HepG2 (cell line): ENCODE data around the gene GSTT2B. TPM values are rescaled to one million over a fixed set of nuclear protein-coding genes. Genes with fewer than 3 reads are reported as not detected.

Experiments used
- ATAC-seq: fragments of 200-7000 bp; cut with Tn5 transposase; 3 replicates; pipeline ENCODE4 v1.9.1; 2020; ENCODE audit warnings: mild to moderate bottlenecking, moderate library complexity
- BruUV-seq: library from RNA; stranded (reverse); fragments of 400-500 nt; replicated peaks from 2 replicates; lab custom pipeline; 2021; lab: Mats Ljungman, UMichigan
- CTCF ChIA-PET: fragments of 300-600 bp; formaldehyde crosslinking; extraction: SDS; loops from one replicate; lab custom pipeline; 2021; ENCODE audit warnings: low total read pairs, inconsistent platforms, low intra/inter-chr PET ratio; lab: Yijun Ruan, JAX
- POLR2A ChIA-PET: fragments of 350-600 bp; sonication (Branson Sonifier 250); formaldehyde crosslinking; loops from one replicate; lab custom pipeline; 2020; ENCODE audit warnings: antibody characterized with exemption, inconsistent platforms; lab: Yijun Ruan, JAX
- DNase-seq: peaks from one replicate; pipeline ENCODE4 v3.0.0-alpha.2; 2015; ENCODE audit warnings: low spot score
- FAIRE-seq: peaks from 3 replicates; lab custom pipeline; 2011; peaks lifted over from hg19 to GRCh38; lab: Jason Lieb, UNC
- H2AFZ ChIP-seq: one replicate; pipeline ENCODE4 v1.6.1; 2011; ENCODE audit warnings: low read length, inconsistent platforms
- H3K27ac ChIP-seq: fragments of 300-600 bp; 3 replicates; pipeline ENCODE4 v1.8.0; 2011; ENCODE audit warnings: mixed run types, mild to moderate bottlenecking, mixed read lengths, low read length, inconsistent platforms; ENCODE audit not compliant: insufficient read depth; ENCODE audit errors: extremely low read length
- H3K27me3 ChIP-seq, 2 experiments: fragments of 200-600 bp in 1 of 2; 2 replicates in 1 of 2; 3 replicates in 1 of 2; pipeline versions ENCODE4 v1.6.0 to v1.8.0; 2011; ENCODE audit warnings: low read length in 2 of 2, mild to moderate bottlenecking in 2 of 2, moderate library complexity in 2 of 2, inconsistent platforms in 1 of 2; ENCODE audit not compliant: insufficient read depth in 2 of 2, control insufficient read depth in 1 of 2
- H3K36me3 ChIP-seq, 2 experiments: fragments of 200-600 bp in 1 of 2; replicated peaks in 1 of 2; 2 replicates in 1 of 2; 3 replicates in 1 of 2; pipeline versions ENCODE4 v1.5.1 to v1.8.0; 2011; ENCODE audit warnings: low read length in 2 of 2, inconsistent platforms in 1 of 2; ENCODE audit not compliant: insufficient read depth in 2 of 2, control insufficient read depth in 1 of 2
- H3K4me1 ChIP-seq: 2 replicates; pipeline ENCODE4 v1.5.1; 2012; ENCODE audit warnings: low read length, inconsistent platforms; ENCODE audit not compliant: insufficient read depth
- H3K4me2 ChIP-seq: 2 replicates; pipeline ENCODE4 v1.6.0; 2011; ENCODE audit warnings: low read depth, low read length, inconsistent platforms
- H3K4me3 ChIP-seq, 3 experiments: fragments of 200-600 bp in 1 of 3; sonication (generic), shearing (Covaris generic) in 1 of 3; replicated peaks in 1 of 3; 2 replicates each; pipeline ENCODE4 v1.5.1; 2011 to 2016; ENCODE audit warnings: low read length in 3 of 3, inconsistent platforms in 2 of 3, low read depth in 2 of 3, mild to moderate bottlenecking in 2 of 3, control low read depth in 1 of 3, mixed read lengths in 1 of 3; ENCODE audit not compliant: insufficient read depth in 1 of 3
- H3K79me2 ChIP-seq: one replicate; pipeline ENCODE4 v1.6.1; 2011; ENCODE audit warnings: low read length, inconsistent platforms; ENCODE audit not compliant: insufficient read depth
- H3K9ac ChIP-seq: 2 replicates; pipeline ENCODE4 v1.6.0; 2011; ENCODE audit warnings: mild to moderate bottlenecking, low read depth, low read length, inconsistent platforms; ENCODE audit not compliant: insufficient read depth
- H3K9me3 ChIP-seq: 2 replicates; pipeline ENCODE4 v1.5.1; 2012; ENCODE audit warnings: mild to moderate bottlenecking, low read length
- H4K20me1 ChIP-seq: 2 replicates; pipeline ENCODE4 v1.6.0; 2011; ENCODE audit warnings: inconsistent platforms, mild to moderate bottlenecking, low read length, moderate library complexity; ENCODE audit not compliant: insufficient read depth
- AGO2 ChIP-seq: fragments of 200-400 bp; formaldehyde crosslinking; optimal IDR thresholded peaks from 2 replicates; pipeline ENCODE3; 2017; ENCODE audit warnings: mild to moderate bottlenecking, low read depth, low read length, moderate library complexity
- HDAC1 ChIP-seq: sonication (generic); formaldehyde crosslinking; IDR thresholded peaks from 2 replicates; pipeline ENCODE4 v1.5.1; 2020; ENCODE audit warnings: mild to moderate bottlenecking, missing genetic modification reagents
- KDM3A ChIP-seq: IDR thresholded peaks from 2 replicates; pipeline ENCODE4 v1.6.1; 2018; ENCODE audit warnings: low read depth, missing compliant biosample characterization
- LCORL ChIP-seq, 2 experiments: fragments of 450-650 bp in 1 of 2; sonication (generic) in 1 of 2; formaldehyde crosslinking in 1 of 2; IDR thresholded peaks; 2 replicates each; pipeline versions ENCODE4 v1.5.0 to v1.6.1; 2017 to 2020; ENCODE audit warnings: antibody characterized with exemption in 1 of 2, missing genetic modification reagents in 1 of 2
- NRL ChIP-seq: sonication (generic); formaldehyde crosslinking; IDR thresholded peaks from 2 replicates; pipeline ENCODE4 v1.5.0; 2020; ENCODE audit warnings: missing genetic modification reagents, mild to moderate bottlenecking, moderate library complexity, borderline replicate concordance
- POLR2G ChIP-seq: fragments of 200-400 bp; formaldehyde crosslinking; IDR thresholded peaks from 2 replicates; pipeline ENCODE4 v1.6.1; 2018; ENCODE audit warnings: mild to moderate bottlenecking, low read depth, low read length, moderate library complexity
- ZFYVE20 ChIP-seq: sonication (generic); formaldehyde crosslinking; IDR thresholded peaks from 2 replicates; pipeline ENCODE4 v1.8.0; 2023; ENCODE audit warnings: low read depth, mild to moderate bottlenecking, moderate library complexity, missing genetic modification reagents, borderline replicate concordance
- ZNF251 ChIP-seq: sonication (generic); formaldehyde crosslinking; IDR thresholded peaks from 2 replicates; pipeline ENCODE4 v1.9.0; 2021; ENCODE audit warnings: mild to moderate bottlenecking, missing genetic modification reagents
- ZNF773 ChIP-seq: sonication (generic); formaldehyde crosslinking; IDR thresholded peaks from 2 replicates; pipeline ENCODE4 v1.4.0; 2020; ENCODE audit warnings: missing genetic modification reagents, borderline replicate concordance
- ZNF891 ChIP-seq: sonication (generic); formaldehyde crosslinking; IDR thresholded peaks from 2 replicates; pipeline ENCODE4 v1.5.0; 2020; ENCODE audit warnings: mild to moderate bottlenecking, missing genetic modification reagents
- WGBS: methylation state at CpG from one replicate; pipeline ENCODE4 v1.1.6; 2017; ENCODE audit warnings: low lambda C conversion rate; 5-methylcytosine and 5-hydroxymethylcytosine counted together
- in situ Hi-C: cut with HindIII; loops from 2 replicates; pipeline ENCODE4 v1.10.0; 2017; ENCODE audit warnings: low pct_unique_long_range_greater_than_20kb; ENCODE audit not compliant: extremely low pct_ligation_motif_present
- intact Hi-C: fragments of 100-400 bp; cut with micrococcal nuclease; formaldehyde crosslinking; loops from one replicate; pipeline ENCODE4 v1.10.0; 2022; ENCODE audit not compliant: unreplicated experiment
- polyA plus RNA-seq, 8 experiments: library from polyadenylated mRNA; depleted of rRNA in 3 of 8; stranded (reverse) in 7 of 8; unstranded in 1 of 8; fragments of >200 nt; fragmentation: Illumina TruSeq in 4 of 8; extraction: Trizol in 4 of 8; gene quantifications; 2 replicates each; pipeline versions ENCODE4 v1.2.1 to v1.2.3, GENCODE V29; 2011 to 2016; ENCODE audit warnings: low read depth in 4 of 8, missing spikeins in 1 of 8, mixed read lengths in 1 of 8; ENCODE audit not compliant: insufficient read depth in 1 of 8
- total RNA-seq, 5 experiments: library from RNA; depleted of rRNA; stranded (reverse); fragments of >200 nt; fragmentation: Illumina TruSeq; extraction: Trizol; gene quantifications; 2 replicates each; pipeline ENCODE4 v1.2.3, GENCODE V29; 2016; ENCODE audit warnings: low read depth in 1 of 5
- TF ChIP-seq, protein P1 (sequence below): sonication (generic); formaldehyde crosslinking; IDR thresholded peaks from 2 replicates; pipeline ENCODE4 v1.5.1; 2020; ENCODE audit warnings: missing genetic modification reagents, mild to moderate bottlenecking, borderline replicate concordance
- TF ChIP-seq, protein P2 (sequence below): sonication (generic); formaldehyde crosslinking; IDR thresholded peaks from 2 replicates; pipeline ENCODE4 v1.4.0; 2020; ENCODE audit warnings: missing genetic modification reagents
- TF ChIP-seq, protein P3 (sequence below): sonication (generic); formaldehyde crosslinking; IDR thresholded peaks from 2 replicates; pipeline ENCODE4 v1.4.0; 2020; ENCODE audit warnings: missing genetic modification reagents, borderline replicate concordance

Gene GSTT2B
- total and polyA plus RNA-seq, 2 of the 13 experiments (the other 11 are each of a cell fraction or from before 2014, with no cell fraction given): 1.5 to 3.9 TPM

DNA sequence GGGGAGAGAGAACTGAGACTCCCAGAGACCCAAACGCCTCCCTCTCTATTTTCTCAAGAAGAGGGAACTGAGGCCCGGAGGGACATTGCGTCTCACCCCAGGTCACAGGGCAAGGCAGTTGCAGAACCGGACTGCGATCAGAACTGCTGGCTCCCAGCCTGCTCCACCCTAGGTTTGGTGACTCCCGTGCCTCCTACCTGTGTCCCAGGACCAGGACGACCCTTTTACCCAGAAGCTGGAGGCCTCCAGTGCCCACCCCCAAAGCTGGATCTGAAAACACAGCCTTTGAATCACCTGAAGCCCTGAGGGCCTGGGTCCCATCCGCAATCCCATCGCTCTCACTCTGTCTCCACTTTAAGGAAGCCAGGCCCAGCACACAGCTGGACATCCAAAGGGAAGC lies 42.9 kb upstream of the GSTT2B start:
- CTCF ChIA-PET: no interaction called here
- H4K20me1 ChIP-seq: no peaks in the 10 kb centered on the region
- intact Hi-C loops: no loop called here
- no peak overlapping the region for H3K4me3 ChIP-seq
- no peak for FAIRE-seq
- peaks cover 70% of the 10 kb centered on the region for H3K4me1 ChIP-seq
- H3K4me2 ChIP-seq: 0 out of 2 replicates have a peak overlapping the region, but pooled peaks have one; percentile 0
- H3K27ac ChIP-seq: no peak overlapping the region
- WGBS: 56% methylated on average over 9 of the region's 9 CpGs
- no TSS peak for BruUV-seq
- no peaks in the 10 kb centered on the region for H3K9me3 ChIP-seq
- H3K9ac ChIP-seq: no peak overlapping the region
- TF ChIP-seq NRL (0 out of 2 replicates have a peak, but pooled peaks have one; percentile 21), ZNF773 (CRISPR knock-in tag) (no peak), ZNF891 (CRISPR knock-in tag) (peak; percentile 51; the same call in 1 of the 2 replicates), LCORL (IDR thresholded peaks at IDR 0.05) (no peak), LCORL (CRISPR knock-in tag; IDR thresholded peaks at IDR 0.05) (no peak), KDM3A (CRISPR knock-in tag) (no peak), ZFYVE20 (CRISPR knock-in tag) (no peak), HDAC1 (CRISPR knock-in tag) (no peak), AGO2 (peak; percentile 55), POLR2G (0 out of 2 replicates have a peak, but pooled peaks have one; percentile 8), ZNF251 (CRISPR knock-in tag) (no peak)
- TF ChIP-seq, protein P1, sequence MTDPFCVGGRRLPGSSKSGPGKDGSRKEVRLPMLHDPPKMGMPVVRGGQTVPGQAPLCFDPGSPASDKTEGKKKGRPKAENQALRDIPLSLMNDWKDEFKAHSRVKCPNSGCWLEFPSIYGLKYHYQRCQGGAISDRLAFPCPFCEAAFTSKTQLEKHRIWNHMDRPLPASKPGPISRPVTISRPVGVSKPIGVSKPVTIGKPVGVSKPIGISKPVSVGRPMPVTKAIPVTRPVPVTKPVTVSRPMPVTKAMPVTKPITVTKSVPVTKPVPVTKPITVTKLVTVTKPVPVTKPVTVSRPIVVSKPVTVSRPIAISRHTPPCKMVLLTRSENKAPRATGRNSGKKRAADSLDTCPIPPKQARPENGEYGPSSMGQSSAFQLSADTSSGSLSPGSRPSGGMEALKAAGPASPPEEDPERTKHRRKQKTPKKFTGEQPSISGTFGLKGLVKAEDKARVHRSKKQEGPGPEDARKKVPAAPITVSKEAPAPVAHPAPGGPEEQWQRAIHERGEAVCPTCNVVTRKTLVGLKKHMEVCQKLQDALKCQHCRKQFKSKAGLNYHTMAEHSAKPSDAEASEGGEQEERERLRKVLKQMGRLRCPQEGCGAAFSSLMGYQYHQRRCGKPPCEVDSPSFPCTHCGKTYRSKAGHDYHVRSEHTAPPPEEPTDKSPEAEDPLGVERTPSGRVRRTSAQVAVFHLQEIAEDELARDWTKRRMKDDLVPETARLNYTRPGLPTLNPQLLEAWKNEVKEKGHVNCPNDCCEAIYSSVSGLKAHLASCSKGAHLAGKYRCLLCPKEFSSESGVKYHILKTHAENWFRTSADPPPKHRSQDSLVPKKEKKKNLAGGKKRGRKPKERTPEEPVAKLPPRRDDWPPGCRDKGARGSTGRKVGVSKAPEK: no peak
- TF ChIP-seq, protein P2, sequence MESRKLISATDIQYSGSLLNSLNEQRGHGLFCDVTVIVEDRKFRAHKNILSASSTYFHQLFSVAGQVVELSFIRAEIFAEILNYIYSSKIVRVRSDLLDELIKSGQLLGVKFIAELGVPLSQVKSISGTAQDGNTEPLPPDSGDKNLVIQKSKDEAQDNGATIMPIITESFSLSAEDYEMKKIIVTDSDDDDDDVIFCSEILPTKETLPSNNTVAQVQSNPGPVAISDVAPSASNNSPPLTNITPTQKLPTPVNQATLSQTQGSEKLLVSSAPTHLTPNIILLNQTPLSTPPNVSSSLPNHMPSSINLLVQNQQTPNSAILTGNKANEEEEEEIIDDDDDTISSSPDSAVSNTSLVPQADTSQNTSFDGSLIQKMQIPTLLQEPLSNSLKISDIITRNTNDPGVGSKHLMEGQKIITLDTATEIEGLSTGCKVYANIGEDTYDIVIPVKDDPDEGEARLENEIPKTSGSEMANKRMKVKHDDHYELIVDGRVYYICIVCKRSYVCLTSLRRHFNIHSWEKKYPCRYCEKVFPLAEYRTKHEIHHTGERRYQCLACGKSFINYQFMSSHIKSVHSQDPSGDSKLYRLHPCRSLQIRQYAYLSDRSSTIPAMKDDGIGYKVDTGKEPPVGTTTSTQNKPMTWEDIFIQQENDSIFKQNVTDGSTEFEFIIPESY (CRISPR knock-in tag): no peak
- TF ChIP-seq, protein P3, sequence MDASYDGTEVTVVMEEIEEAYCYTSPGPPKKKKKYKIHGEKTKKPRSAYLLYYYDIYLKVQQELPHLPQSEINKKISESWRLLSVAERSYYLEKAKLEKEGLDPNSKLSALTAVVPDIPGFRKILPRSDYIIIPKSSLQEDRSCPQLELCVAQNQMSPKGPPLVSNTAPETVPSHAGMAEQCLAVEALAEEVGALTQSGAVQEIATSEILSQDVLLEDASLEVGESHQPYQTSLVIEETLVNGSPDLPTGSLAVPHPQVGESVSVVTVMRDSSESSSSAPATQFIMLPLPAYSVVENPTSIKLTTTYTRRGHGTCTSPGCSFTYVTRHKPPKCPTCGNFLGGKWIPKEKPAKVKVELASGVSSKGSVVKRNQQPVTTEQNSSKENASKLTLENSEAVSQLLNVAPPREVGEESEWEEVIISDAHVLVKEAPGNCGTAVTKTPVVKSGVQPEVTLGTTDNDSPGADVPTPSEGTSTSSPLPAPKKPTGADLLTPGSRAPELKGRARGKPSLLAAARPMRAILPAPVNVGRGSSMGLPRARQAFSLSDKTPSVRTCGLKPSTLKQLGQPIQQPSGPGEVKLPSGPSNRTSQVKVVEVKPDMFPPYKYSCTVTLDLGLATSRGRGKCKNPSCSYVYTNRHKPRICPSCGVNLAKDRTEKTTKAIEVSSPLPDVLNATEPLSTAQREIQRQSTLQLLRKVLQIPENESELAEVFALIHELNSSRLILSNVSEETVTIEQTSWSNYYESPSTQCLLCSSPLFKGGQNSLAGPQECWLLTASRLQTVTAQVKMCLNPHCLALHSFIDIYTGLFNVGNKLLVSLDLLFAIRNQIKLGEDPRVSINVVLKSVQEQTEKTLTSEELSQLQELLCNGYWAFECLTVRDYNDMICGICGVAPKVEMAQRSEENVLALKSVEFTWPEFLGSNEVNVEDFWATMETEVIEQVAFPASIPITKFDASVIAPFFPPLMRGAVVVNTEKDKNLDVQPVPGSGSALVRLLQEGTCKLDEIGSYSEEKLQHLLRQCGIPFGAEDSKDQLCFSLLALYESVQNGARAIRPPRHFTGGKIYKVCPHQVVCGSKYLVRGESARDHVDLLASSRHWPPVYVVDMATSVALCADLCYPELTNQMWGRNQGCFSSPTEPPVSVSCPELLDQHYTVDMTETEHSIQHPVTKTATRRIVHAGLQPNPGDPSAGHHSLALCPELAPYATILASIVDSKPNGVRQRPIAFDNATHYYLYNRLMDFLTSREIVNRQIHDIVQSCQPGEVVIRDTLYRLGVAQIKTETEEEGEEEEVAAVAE (CRISPR knock-in tag): no peak
- TF ChIP-seq, all 625 proteins: peak for 4
- POLR2A ChIA-PET: interaction anchor here (1.2 kb wide), 1 partner anchor 146 kb away, joined by 3 read pairs; the partner anchor contains the start of gene SLC2A11
- Histone ChIP-seq H3K79me2 (no peaks in the 10 kb centered on the region), H2AFZ (no peak overlapping the region), H3K27me3 (no peaks in the 10 kb centered on the region), H3K36me3 (no peaks in the 10 kb centered on the region)
- in situ Hi-C loops: no loop called here
- no peak for ATAC-seq
- DNase-seq: no peak
